C4-2B (cell line): Measurements from ENCODE around the gene RPTOR.

ENCODE experiments used
- ZFX ChIP-seq: fragments of 450-650 bp; IDR thresholded peaks from 2 replicates; pipeline ENCODE4 v1.6.1; 2017
- TF ChIP-seq, protein P1 (sequence below): fragments of 450-650 bp; conservative IDR thresholded peaks from 2 replicates; pipeline ENCODE4 v1.5.1; 2017; ENCODE audit warnings: mild to moderate bottlenecking

DNA sequence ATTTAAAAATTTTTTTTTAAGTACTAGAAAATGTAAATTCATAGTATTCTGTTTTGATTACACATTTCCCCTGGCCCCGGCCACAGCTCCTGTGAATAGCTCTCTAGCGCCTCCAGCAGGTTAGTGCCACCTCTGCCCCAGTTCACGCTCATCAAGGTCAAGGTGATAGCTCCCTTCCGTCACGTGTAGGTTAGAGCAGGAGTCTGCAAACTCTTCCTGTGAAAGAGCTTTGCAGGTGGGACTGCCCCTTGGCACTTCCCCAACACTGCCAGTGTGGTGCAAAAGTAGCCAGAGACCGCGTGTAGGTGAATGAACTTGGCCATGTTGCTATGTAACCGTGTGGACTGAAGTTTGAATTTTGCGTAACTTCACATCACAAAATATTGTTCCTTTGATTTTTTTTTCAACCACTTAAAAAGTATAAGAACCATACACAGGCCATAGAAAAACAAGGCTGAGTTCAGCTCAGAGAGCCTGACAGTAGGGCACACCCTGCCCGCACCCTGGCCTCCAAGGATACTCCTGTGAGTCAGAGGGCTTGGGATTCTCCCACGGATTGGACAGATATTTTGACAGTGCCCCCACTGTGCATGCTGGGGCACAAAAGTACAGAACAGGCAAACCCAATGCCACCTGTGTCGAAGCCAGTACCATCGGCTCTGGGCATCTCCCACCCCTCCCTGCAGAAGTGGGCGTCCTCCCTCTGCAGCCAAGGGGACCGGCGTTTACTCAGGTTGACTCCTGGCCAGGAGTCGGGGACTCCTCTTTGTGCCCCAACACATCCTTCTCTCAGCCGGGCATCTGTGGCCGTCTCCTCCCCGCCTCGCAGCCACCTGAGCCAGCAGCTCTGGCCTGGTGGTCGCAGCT lies 355.0 kb downstream of the RPTOR start:
- TF ChIP-seq, protein P1, sequence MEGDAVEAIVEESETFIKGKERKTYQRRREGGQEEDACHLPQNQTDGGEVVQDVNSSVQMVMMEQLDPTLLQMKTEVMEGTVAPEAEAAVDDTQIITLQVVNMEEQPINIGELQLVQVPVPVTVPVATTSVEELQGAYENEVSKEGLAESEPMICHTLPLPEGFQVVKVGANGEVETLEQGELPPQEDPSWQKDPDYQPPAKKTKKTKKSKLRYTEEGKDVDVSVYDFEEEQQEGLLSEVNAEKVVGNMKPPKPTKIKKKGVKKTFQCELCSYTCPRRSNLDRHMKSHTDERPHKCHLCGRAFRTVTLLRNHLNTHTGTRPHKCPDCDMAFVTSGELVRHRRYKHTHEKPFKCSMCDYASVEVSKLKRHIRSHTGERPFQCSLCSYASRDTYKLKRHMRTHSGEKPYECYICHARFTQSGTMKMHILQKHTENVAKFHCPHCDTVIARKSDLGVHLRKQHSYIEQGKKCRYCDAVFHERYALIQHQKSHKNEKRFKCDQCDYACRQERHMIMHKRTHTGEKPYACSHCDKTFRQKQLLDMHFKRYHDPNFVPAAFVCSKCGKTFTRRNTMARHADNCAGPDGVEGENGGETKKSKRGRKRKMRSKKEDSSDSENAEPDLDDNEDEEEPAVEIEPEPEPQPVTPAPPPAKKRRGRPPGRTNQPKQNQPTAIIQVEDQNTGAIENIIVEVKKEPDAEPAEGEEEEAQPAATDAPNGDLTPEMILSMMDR: peak; percentile 77; the same call in 1 of the 2 replicates
- no peak for TF ChIP-seq ZFX
